Upper lobe of right lung (tissue), 1 donor: ENCODE measurements around the gene OR9Q1. TPM values are rescaled to one million over a fixed set of nuclear protein-coding genes. Genes with fewer than 3 reads are reported as not detected.

Experiments
- ATAC-seq: fragments of 200-7000 bp; cut with Tn5 transposase; one replicate; pipeline ENCODE4 v1.9.1; 2020; ENCODE audit warnings: mild to moderate bottlenecking, moderate library complexity
- DNase-seq: peaks from one replicate; pipeline ENCODE4 v3.0.0-alpha.2; 2020
- H3K27ac ChIP-seq: fragments of 200-600 bp; one replicate; pipeline ENCODE4 v1.8.0; 2022
- H3K27me3 ChIP-seq: fragments of 200-600 bp; one replicate; pipeline ENCODE4 v1.8.0; 2022; ENCODE audit warnings: mild to moderate bottlenecking
- H3K36me3 ChIP-seq: fragments of 200-600 bp; one replicate; pipeline ENCODE4 v1.8.0; 2022
- H3K4me1 ChIP-seq: fragments of 200-600 bp; one replicate; pipeline ENCODE4 v1.8.0; 2022
- H3K4me3 ChIP-seq: fragments of 200-600 bp; one replicate; pipeline ENCODE4 v1.8.0; 2022; ENCODE audit warnings: mild to moderate bottlenecking
- H3K9me3 ChIP-seq: fragments of 200-600 bp; one replicate; pipeline ENCODE4 v1.8.0; 2022
- intact Hi-C: fragments of 100-400 bp; cut with DNase I; formaldehyde crosslinking; loops from one replicate; pipeline ENCODE4 v1.11.0; 2022
- total RNA-seq: library from RNA; stranded (reverse); fragmentation: NEBNext Ultra II Directional; extraction: Animal tissue kit (Norgen Biotek cat#: 25700); gene quantifications from one replicate; pipeline ENCODE4 v1.2.1, GENCODE V29; 2021
- TF ChIP-seq, protein P1 (sequence below): fragments of 200-600 bp; IDR thresholded peaks from one replicate; pipeline ENCODE4 v1.8.0; 2022; ENCODE audit warnings: antibody characterized with exemption
- donor health status: DM: no; HTN: yes; CAD: no; lungs with severe emphysema.

OR9Q1 gene
- total RNA-seq, 1 donor from 2014 or later, result not detected

DNA sequence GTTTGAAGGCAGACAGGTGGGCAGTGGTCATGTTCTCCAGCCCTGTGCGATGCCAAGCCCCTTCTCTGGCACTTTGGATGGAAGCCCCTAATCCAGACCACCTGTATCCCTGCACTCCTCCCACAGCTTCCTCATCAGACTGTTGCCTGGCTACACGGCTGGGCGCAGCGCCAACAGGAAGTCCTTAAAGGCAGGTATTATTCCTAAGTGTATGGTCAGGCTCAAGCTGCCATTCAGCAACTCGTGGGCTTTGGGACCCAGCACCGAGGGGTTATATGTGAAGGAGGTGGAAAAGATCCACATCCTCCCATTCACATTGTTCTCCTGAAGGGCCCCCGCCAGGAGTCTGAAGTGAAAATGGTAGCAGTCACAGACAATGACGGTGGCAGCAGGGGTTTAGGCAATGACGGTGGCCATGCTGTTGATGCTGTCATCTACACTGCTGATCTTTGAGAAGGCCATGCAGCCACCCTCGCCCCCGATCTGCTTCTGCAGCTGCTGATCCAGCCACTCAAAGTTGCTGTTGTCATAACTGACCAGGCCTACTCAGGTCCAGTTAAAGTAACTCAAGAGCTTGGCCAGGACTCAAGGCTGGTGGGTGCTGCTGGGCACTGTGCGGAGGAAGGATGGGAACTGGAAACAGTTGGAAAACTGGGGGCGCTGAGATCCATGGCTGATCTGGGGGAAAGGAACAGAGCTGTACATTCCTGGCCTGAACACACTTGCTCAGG, 34.8 kb downstream of the OR9Q1 start:
- intact Hi-C loops, result no loop called here
- Histone ChIP-seq H3K27me3 (no peaks in the 10 kb centered on the region), H3K36me3 (no peaks in the 10 kb centered on the region), H3K4me3 (no peak overlapping the region), H3K4me1 (peaks cover 13% of the 10 kb centered on the region), H3K27ac (peak overlapping the region; percentile 13), H3K9me3 (no peaks in the 10 kb centered on the region)
- ATAC-seq (peak; percentile 53), DNase-seq (peak; percentile 74)
- TF ChIP-seq, protein P1, sequence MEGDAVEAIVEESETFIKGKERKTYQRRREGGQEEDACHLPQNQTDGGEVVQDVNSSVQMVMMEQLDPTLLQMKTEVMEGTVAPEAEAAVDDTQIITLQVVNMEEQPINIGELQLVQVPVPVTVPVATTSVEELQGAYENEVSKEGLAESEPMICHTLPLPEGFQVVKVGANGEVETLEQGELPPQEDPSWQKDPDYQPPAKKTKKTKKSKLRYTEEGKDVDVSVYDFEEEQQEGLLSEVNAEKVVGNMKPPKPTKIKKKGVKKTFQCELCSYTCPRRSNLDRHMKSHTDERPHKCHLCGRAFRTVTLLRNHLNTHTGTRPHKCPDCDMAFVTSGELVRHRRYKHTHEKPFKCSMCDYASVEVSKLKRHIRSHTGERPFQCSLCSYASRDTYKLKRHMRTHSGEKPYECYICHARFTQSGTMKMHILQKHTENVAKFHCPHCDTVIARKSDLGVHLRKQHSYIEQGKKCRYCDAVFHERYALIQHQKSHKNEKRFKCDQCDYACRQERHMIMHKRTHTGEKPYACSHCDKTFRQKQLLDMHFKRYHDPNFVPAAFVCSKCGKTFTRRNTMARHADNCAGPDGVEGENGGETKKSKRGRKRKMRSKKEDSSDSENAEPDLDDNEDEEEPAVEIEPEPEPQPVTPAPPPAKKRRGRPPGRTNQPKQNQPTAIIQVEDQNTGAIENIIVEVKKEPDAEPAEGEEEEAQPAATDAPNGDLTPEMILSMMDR, result no peak

DNA sequence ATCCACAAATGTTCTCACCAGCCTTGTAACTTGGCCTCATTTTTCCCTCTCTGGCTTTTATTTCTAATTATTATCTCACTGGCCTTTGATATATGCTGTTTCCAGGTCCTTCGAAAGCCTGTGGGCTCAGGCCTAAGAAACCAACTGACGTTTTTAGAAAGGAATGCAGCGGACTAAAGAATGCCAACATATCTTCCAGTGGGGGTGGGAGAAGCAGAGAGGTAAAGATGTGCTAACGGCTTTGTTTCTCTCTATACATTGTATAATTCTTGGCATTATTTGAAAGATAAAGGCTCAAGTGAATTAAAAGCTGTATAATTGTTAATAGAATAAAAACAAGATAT, 35.3 kb downstream of the OR9Q1 start:
- intact Hi-C loops, result no loop called here
- Histone ChIP-seq H3K9me3 (no peaks in the 10 kb centered on the region), H3K4me3 (no peak overlapping the region), H3K36me3 (no peaks in the 10 kb centered on the region), H3K4me1 (peaks cover 13% of the 10 kb centered on the region), H3K27ac (no peak overlapping the region), H3K27me3 (no peaks in the 10 kb centered on the region)
- DNase-seq (no peak), ATAC-seq (peak; percentile 54)
- TF ChIP-seq, protein P1, result no peak

DNA sequence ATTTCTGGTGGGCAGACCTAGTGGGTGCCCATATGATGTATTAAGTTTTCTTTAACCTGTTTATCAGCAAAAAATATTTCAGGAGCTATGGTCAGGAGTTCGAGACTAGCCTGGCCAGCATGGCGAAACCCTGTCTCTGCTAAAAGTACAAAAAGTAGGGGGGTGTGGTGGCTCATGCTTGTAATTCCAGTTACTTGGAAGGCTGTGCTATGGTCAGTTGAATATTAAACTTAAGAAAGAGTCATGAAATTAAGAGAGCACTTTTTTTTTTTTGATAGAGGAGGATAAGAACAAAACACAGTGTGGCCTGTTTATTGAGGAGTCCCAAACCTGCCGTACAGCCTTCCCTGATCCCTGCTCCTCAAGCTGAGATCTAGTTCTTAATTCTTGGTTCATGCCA, 36.9 kb downstream of the OR9Q1 start:
- intact Hi-C loops, result no loop called here
- TF ChIP-seq, protein P1, result no peak
- H3K9me3 ChIP-seq, result no peaks in the 10 kb centered on the region
- H3K4me1 ChIP-seq, result peaks cover 13% of the 10 kb centered on the region
- no peak overlapping the region for H3K4me3 ChIP-seq
- no peaks in the 10 kb centered on the region for H3K27me3 ChIP-seq
- ATAC-seq (no peak), DNase-seq (no peak)
- H3K27ac ChIP-seq, result no peak overlapping the region
- no peaks in the 10 kb centered on the region for H3K36me3 ChIP-seq

DNA sequence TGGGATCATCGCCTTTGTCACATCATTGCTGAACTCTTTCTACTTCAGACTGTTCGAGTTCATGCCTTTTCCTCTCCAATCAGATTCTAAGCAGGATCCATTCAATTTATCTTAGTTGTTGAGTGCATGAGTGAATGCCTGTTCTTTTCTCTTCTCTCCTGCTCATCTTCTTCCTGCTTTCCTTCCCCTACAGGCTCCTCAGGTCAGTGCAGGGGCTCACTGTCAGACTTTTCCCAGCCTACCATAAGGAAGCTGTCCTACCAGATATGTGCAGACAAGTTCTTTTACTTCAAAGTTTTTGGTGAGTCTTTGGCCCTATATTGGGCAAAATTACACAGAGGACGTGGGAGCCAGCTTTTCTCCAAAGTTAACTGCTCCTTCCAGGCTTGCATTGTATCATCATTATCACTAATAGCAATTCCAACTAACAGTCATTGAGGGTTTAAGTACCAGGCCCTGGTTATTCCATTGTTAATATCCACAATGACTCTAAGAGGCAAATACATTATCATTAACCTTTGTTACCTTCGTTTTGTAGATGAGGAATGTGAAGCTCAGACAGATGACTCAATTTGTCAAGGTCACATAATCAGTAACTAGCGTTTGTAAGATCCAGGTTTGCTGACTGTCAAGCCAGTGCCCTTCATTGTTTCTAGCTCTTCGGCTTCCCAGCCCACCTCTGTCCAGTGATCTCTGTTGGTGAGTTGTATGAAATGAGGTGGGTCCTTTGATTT, 37.4 kb downstream of the OR9Q1 start:
- DNase-seq (no peak), ATAC-seq (no peak)
- intact Hi-C loops, result no loop called here
- H3K27ac ChIP-seq, result no peak overlapping the region
- TF ChIP-seq, protein P1, result no peak
- H3K36me3 ChIP-seq, result no peaks in the 10 kb centered on the region
- H3K4me1 ChIP-seq, result peaks cover 13% of the 10 kb centered on the region
- H3K9me3 ChIP-seq, result no peaks in the 10 kb centered on the region
- H3K4me3 ChIP-seq, result no peak overlapping the region
- no peaks in the 10 kb centered on the region for H3K27me3 ChIP-seq

DNA sequence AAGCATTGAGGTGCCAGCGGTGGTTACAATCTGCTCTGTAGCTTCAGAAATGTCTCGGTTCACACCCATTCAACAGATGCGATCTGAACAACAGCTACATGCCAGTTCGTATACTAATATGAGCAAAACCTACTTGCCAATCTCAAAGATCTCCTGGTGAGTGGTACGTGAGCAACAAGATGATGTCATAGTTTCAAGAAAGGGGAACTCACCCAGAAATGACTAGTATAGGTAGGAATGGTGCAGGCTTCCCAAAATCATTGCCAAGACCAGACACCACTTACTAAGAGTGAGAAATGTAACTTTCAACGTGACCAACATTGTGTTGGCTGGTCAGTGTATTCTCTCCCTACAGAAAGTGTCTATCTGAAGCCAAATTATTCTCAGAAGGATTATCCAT, 38.1 kb downstream of the OR9Q1 start:
- H3K9me3 ChIP-seq, result no peaks in the 10 kb centered on the region
- no peak for DNase-seq
- H3K4me1 ChIP-seq, result peaks cover 13% of the 10 kb centered on the region
- no peak overlapping the region for H3K4me3 ChIP-seq
- H3K27me3 ChIP-seq, result no peaks in the 10 kb centered on the region
- intact Hi-C loops, result no loop called here
- no peak for ATAC-seq
- H3K27ac ChIP-seq, result no peak overlapping the region
- TF ChIP-seq, protein P1, result no peak
- no peaks in the 10 kb centered on the region for H3K36me3 ChIP-seq
